ENCODE results near the gene PGLYRP4. TPM values are rescaled to one million over a fixed set of nuclear protein-coding genes. Genes with fewer than 3 reads are reported as not detected.

Gene PGLYRP4
- total RNA-seq, 1 experiment from 2014 or later, result 0.38 TPM

GRCh38 chr1:153374071-153374470, 25.4 kb upstream of the PGLYRP4 start:
- H3K36me3 Mint-ChIP-seq (ENCODE audit: insufficient read depth, unreplicated experiment), result no peaks in the 10 kb centered on the region
- no peaks in the 10 kb centered on the region for H3K4me1 Mint-ChIP-seq (ENCODE audit: low read depth, unreplicated experiment)
- no TSS peak for BruUV-seq (replicated peaks)
- no peak for TF ChIP-seq CTCF (IDR thresholded peaks at IDR 0.05; ENCODE audit: unreplicated experiment)
- H3K27ac Mint-ChIP-seq (ENCODE audit: unreplicated experiment), result no peak overlapping the region
- intact Hi-C loops (cut with micrococcal nuclease; ENCODE audit: unreplicated experiment), result no loop called here
- no peak for DNase-seq
- H3K4me3 Mint-ChIP-seq (ENCODE audit: low read depth, unreplicated experiment), result no peak overlapping the region
- H3K9me3 Mint-ChIP-seq (ENCODE audit: low read depth, unreplicated experiment), result no peaks in the 10 kb centered on the region
- peaks cover 70% of the 10 kb centered on the region for H3K27me3 Mint-ChIP-seq (ENCODE audit: unreplicated experiment)
- CTCF ChIA-PET, result no interaction called here

GRCh38 chr1:153372571-153372970, 23.9 kb upstream of the PGLYRP4 start:
- intact Hi-C loops (cut with micrococcal nuclease; ENCODE audit: unreplicated experiment), result no loop called here
- BruUV-seq (replicated peaks), result no TSS peak
- H3K4me3 Mint-ChIP-seq (ENCODE audit: low read depth, unreplicated experiment), result no peak overlapping the region
- peaks cover 69% of the 10 kb centered on the region for H3K27me3 Mint-ChIP-seq (ENCODE audit: unreplicated experiment)
- H3K36me3 Mint-ChIP-seq (ENCODE audit: insufficient read depth, unreplicated experiment), result no peaks in the 10 kb centered on the region
- TF ChIP-seq CTCF (IDR thresholded peaks at IDR 0.05; ENCODE audit: unreplicated experiment), result no peak
- no peaks in the 10 kb centered on the region for H3K4me1 Mint-ChIP-seq (ENCODE audit: low read depth, unreplicated experiment)
- DNase-seq, result no peak
- no peak overlapping the region for H3K27ac Mint-ChIP-seq (ENCODE audit: unreplicated experiment)
- no peaks in the 10 kb centered on the region for H3K9me3 Mint-ChIP-seq (ENCODE audit: low read depth, unreplicated experiment)
- CTCF ChIA-PET, result interaction anchor here (0.6 kb wide), 1 partner anchor 265 kb away, joined by 3 read pairs; no protein-coding TSS in a partner anchor

- TF ChIP-seq CTCF (IDR thresholded peaks at IDR 0.05; ENCODE audit: unreplicated experiment), result no peak
- no peaks in the 10 kb centered on the region for H3K4me1 Mint-ChIP-seq (ENCODE audit: low read depth, unreplicated experiment)
- no peaks in the 10 kb centered on the region for H3K36me3 Mint-ChIP-seq (ENCODE audit: insufficient read depth, unreplicated experiment)
- H3K9me3 Mint-ChIP-seq (ENCODE audit: low read depth, unreplicated experiment), result no peaks in the 10 kb centered on the region
- BruUV-seq (replicated peaks), result no TSS peak
- H3K27ac Mint-ChIP-seq (ENCODE audit: unreplicated experiment), result no peak overlapping the region
- CTCF ChIA-PET, result no interaction called here
- DNase-seq, result no peak
- intact Hi-C loops (cut with micrococcal nuclease; ENCODE audit: unreplicated experiment), result no loop called here
- peaks cover 69% of the 10 kb centered on the region for H3K27me3 Mint-ChIP-seq (ENCODE audit: unreplicated experiment)
- no peak overlapping the region for H3K4me3 Mint-ChIP-seq (ENCODE audit: low read depth, unreplicated experiment)
Observed at GRCh38 chr1:153371231-153371630, 22.6 kb upstream of the PGLYRP4 start.

- intact Hi-C loops (cut with micrococcal nuclease; ENCODE audit: unreplicated experiment), result no loop called here
- Mint-ChIP-seq H3K4me1 (ENCODE audit: low read depth, unreplicated experiment) (peaks cover 4% of the 10 kb centered on the region), H3K9me3 (ENCODE audit: low read depth, unreplicated experiment) (no peaks in the 10 kb centered on the region), H3K27me3 (ENCODE audit: unreplicated experiment) (peaks cover 76% of the 10 kb centered on the region), H3K36me3 (ENCODE audit: insufficient read depth, unreplicated experiment) (no peaks in the 10 kb centered on the region), H3K4me3 (ENCODE audit: low read depth, unreplicated experiment) (no peak overlapping the region), H3K27ac (ENCODE audit: unreplicated experiment) (no peak overlapping the region)
- no TSS peak for BruUV-seq (replicated peaks)
- no peak for DNase-seq
- CTCF ChIA-PET, result no interaction called here
- TF ChIP-seq CTCF (IDR thresholded peaks at IDR 0.05; ENCODE audit: unreplicated experiment), result no peak
Observed at GRCh38 chr1:153370146-153370545, 21.5 kb upstream of the PGLYRP4 start.
